ENCODE data around the gene TMEM270.
A peak's percentile ranks its signal among the peaks of the same experiment; 100 is the strongest.

Gene TMEM270

DNA sequence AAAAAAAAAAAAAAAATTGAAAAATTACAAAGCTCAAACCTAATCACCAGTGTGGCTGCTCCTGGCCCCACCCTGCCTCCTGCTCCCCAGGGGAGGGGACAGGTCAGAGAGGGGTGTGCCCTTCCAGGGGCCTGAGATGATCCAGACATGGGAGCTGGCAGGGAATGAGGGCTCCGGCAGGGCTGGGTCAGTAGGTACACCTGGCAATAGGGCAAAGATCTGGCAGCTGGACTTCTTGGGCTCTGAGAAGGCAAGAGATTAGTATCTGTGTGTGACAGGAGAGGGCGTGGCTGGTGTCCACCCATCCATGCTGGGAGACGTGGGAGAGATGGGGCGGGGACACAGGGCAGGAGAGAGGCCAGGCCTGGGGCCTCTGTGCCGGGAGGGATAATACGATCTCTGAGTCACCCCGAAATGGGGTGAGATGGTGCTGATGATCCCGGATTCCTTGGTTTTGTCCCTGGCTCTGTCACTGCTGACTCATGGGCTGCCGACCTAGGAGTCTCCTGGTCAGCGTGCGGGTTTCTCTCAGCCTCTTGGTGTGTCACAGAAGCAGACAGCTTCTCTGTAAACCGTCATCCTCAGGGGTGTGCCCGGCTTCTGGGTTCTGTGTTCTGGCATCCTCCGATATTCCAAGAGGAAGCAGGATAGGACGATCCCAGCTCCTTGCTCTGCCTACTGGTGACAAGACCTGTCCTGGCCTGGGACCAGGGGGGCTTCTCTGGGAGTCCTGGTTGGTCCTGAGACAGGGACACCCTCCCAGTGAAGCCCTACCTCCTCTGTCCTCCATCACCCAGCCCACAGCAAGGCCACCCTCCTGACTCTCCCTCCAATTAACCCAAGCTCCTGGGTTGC, 38.4 kb upstream of the TMEM270 start:
- Histone ChIP-seq H3K27me3 (replicated peaks in 2 of 5; ENCODE audit: control insufficient read depth in 4 of 5, insufficient read depth in 5 of 5, low read length in 4 of 5) (peaks cover 0 to 3% (median 2%) of the 10 kb centered on the region in 5 experiments), H3K36me3 (ENCODE audit: control insufficient read depth in 4 of 4, insufficient read depth in 4 of 4, low read length in 3 of 4) (no peaks in the 10 kb centered on the region), H3K4me1 (ENCODE audit: control extremely low read depth in 1 of 4, control insufficient read depth in 4 of 4, insufficient read depth in 4 of 4, low read length in 3 of 4) (peaks cover 5 to 19% (median 18%) of the 10 kb centered on the region in 4 experiments), H3K4me3 (ENCODE audit: control insufficient read depth in 1 of 7, extremely low read depth in 1 of 7, insufficient read depth in 4 of 7, low read depth in 2 of 7, low read length in 6 of 7) (no peak overlapping the region), H3K9me3 (ENCODE audit: control extremely low read depth in 1 of 5, control insufficient read depth in 4 of 5, insufficient read depth in 2 of 5, low read depth in 1 of 5, low read length in 4 of 5) (no peaks in the 10 kb centered on the region), H3K27ac (ENCODE audit: insufficient read depth in 1 of 2, low read depth in 1 of 2, low read length in 2 of 2, poor library complexity in 1 of 2, severe bottlenecking in 2 of 2) (no peak overlapping the region)
- no peak for DNase-seq
- 89% methylated on average over 14 of the region's 15 CpGs for WGBS (ENCODE audit: insufficient coverage)
- ChIA-PET CTCF (interaction anchor here (0.7 to 1.4 kb wide), 5 partner anchors 11 to 59 kb away, joined by 3 to 6 read pairs (median 4); no protein-coding TSS in a partner anchor), POLR2A (interaction anchor here (0.6 kb wide), 1 partner anchor 66 kb away, joined by 3 read pairs; no protein-coding TSS in a partner anchor)

DNA sequence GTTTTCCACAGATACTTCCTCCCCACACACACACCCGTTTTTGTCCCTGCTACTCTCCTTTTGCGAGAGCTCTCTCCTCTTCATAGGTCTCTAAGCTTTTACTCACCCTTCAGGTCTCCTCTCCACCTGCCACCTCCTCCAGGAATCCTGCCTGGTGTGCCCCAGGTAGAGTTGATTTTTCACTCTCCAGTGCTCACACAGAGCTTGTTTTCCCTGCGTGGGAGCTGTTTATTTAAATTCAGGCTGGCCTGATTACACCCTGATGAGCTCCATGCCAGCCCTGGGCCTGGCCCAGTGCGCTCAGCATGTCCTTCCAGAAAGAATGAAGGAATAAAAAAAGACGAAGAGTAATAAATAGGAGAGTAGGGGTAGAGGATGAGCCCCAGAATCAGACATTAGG, 37.7 kb upstream of the TMEM270 start:
- WGBS (ENCODE audit: insufficient coverage): 96% methylated on average over 5 of the region's 5 CpGs
- H3K4me1 ChIP-seq (ENCODE audit: control extremely low read depth in 1 of 4, control insufficient read depth in 4 of 4, insufficient read depth in 4 of 4, low read length in 3 of 4): peaks cover 5 to 26% (median 25%) of the 10 kb centered on the region in 4 experiments
- DNase-seq: no peak
- H3K36me3 ChIP-seq (ENCODE audit: control insufficient read depth in 4 of 4, insufficient read depth in 4 of 4, low read length in 3 of 4): no peaks in the 10 kb centered on the region
- H3K27me3 ChIP-seq (replicated peaks in 2 of 5; ENCODE audit: control insufficient read depth in 4 of 5, insufficient read depth in 5 of 5, low read length in 4 of 5): peaks cover 0 to 3% (median 2%) of the 10 kb centered on the region in 5 experiments
- H3K27ac ChIP-seq (ENCODE audit: insufficient read depth in 1 of 2, low read depth in 1 of 2, low read length in 2 of 2, poor library complexity in 1 of 2, severe bottlenecking in 2 of 2): no peak overlapping the region
- POLR2A ChIA-PET: no interaction called here
- CTCF ChIA-PET: interaction anchor here (0.7 to 1.4 kb wide), 3 partner anchors 11 to 26 kb away, joined by 3 to 6 read pairs (median 5); no protein-coding TSS in a partner anchor
- H3K9me3 ChIP-seq (ENCODE audit: control extremely low read depth in 1 of 5, control insufficient read depth in 4 of 5, insufficient read depth in 2 of 5, low read depth in 1 of 5, low read length in 4 of 5): no peaks in the 10 kb centered on the region
- no peak overlapping the region for H3K4me3 ChIP-seq (ENCODE audit: control insufficient read depth in 1 of 7, extremely low read depth in 1 of 7, insufficient read depth in 4 of 7, low read depth in 2 of 7, low read length in 6 of 7)

DNA sequence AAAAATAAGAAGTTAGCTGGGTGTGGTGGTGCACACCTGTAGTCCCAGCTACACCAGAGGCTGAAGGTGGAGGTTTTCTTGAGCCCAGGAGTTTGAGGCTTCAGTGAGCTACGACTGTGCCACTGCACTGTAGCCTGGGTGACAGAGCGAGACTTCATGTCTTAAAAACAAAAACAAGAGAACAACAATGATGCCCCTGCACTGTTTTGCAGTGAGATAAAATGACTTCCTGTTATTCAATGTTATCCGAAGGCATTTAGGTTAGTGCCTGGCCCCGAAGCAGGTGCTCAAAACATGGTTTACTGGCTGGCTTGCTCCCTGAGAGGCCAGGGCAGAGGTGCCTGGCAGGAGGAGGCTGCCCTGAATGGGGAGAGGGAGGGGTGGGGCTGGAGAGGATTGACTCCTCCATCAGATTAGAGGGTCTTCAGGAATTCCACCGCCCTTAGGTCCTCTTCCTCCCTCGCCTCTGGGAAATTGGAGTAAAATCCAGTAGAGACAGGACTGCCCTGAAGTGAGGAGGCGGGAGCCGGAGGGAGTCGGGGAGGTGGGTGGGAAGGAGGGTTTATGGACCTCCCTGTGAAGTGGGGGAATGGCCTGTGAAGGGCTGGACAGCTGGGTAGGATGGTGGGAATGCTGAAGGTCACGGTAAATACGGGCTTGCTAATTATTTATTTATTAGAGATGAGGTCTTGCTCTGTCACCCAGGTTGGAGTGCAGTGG, 36.9 kb upstream of the TMEM270 start:
- Histone ChIP-seq H3K4me1 (ENCODE audit: control extremely low read depth in 1 of 4, control insufficient read depth in 4 of 4, insufficient read depth in 4 of 4, low read length in 3 of 4) (peaks cover 5 to 32% (median 31%) of the 10 kb centered on the region in 4 experiments), H3K4me3 (ENCODE audit: control insufficient read depth in 1 of 7, extremely low read depth in 1 of 7, insufficient read depth in 4 of 7, low read depth in 2 of 7, low read length in 6 of 7) (no peak overlapping the region), H3K9me3 (ENCODE audit: control extremely low read depth in 1 of 5, control insufficient read depth in 4 of 5, insufficient read depth in 2 of 5, low read depth in 1 of 5, low read length in 4 of 5) (no peaks in the 10 kb centered on the region), H3K27me3 (replicated peaks in 2 of 5; ENCODE audit: control insufficient read depth in 4 of 5, insufficient read depth in 5 of 5, low read length in 4 of 5) (peaks cover 0 to 3% (median 2%) of the 10 kb centered on the region in 5 experiments), H3K27ac (ENCODE audit: insufficient read depth in 1 of 2, low read depth in 1 of 2, low read length in 2 of 2, poor library complexity in 1 of 2, severe bottlenecking in 2 of 2) (no peak overlapping the region), H3K36me3 (ENCODE audit: control insufficient read depth in 4 of 4, insufficient read depth in 4 of 4, low read length in 3 of 4) (no peaks in the 10 kb centered on the region)
- ChIA-PET CTCF (no interaction called here), POLR2A (no interaction called here)
- no peak for DNase-seq
- WGBS (ENCODE audit: insufficient coverage): 97% methylated on average over 8 of the region's 11 CpGs

DNA sequence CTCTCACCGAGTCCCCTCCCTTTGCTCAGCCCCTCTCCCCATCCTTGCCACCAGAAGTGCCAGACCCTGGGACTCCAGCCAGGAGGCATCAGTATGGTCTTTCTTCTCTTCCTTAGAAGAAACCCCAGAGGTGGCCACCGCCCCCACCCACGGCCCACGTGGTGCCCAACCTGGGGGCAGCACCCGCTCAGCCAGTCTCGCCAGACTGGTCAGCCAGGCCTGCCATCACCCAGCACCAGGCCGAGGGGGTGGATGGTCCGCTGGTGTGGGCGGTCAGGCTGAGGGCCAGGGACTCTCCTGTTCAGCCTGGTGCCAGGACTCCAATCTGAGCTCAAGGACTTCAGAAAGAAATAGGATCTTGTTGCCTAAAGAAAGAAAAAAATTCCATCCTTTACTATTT, 36.0 kb upstream of the TMEM270 start:
- POLR2A ChIA-PET: no interaction called here
- WGBS (ENCODE audit: insufficient coverage): 86% methylated on average over 6 of the region's 9 CpGs

DNA sequence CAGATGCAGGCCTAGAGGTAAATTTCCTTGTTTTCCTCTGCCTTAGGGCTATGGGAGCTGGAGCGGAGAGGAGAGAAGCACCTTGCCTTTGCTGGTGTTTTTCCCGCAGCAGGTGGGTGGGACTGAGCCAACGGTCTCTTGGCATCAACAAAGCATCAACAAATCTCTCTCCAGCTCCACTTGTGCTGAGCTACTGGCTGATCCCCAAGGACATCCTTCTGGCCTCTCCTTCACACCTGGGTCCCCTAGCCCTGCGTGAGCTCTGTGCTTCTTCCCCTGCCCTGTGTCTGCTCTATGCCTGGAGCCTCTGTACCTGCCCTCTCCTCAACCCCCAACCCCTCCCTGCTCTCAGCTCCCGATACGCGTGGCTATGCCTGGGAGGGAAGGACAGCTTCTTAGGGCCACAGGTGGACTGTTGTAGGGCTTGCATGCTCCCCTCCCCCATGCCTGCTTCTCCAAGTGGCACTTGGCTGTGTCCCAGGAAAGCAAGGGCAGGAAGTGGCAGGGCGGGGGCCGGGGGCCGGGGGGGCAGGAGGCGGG, 33.3 kb upstream of the TMEM270 start:
- 26% methylated on average over 3 of the region's 11 CpGs for WGBS (ENCODE audit: insufficient coverage)
- Histone ChIP-seq H3K27me3 (replicated peaks in 2 of 5; ENCODE audit: control insufficient read depth in 4 of 5, insufficient read depth in 5 of 5, low read length in 4 of 5) (peaks cover 0 to 10% (median 4%) of the 10 kb centered on the region in 5 experiments), H3K4me1 (ENCODE audit: control extremely low read depth in 1 of 4, control insufficient read depth in 4 of 4, insufficient read depth in 4 of 4, low read length in 3 of 4) (peaks cover 5 to 37% (median 32%) of the 10 kb centered on the region in 4 experiments), H3K9me3 (ENCODE audit: control extremely low read depth in 1 of 5, control insufficient read depth in 4 of 5, insufficient read depth in 2 of 5, low read depth in 1 of 5, low read length in 4 of 5) (no peaks in the 10 kb centered on the region), H3K27ac (ENCODE audit: insufficient read depth in 1 of 2, low read depth in 1 of 2, low read length in 2 of 2, poor library complexity in 1 of 2, severe bottlenecking in 2 of 2) (no peak overlapping the region), H3K4me3 (ENCODE audit: control insufficient read depth in 1 of 7, extremely low read depth in 1 of 7, insufficient read depth in 4 of 7, low read depth in 2 of 7, low read length in 6 of 7) (peak overlapping the region in 1 of 7 experiments; percentile 46), H3K36me3 (ENCODE audit: control insufficient read depth in 4 of 4, insufficient read depth in 4 of 4, low read length in 3 of 4) (no peaks in the 10 kb centered on the region)
- POLR2A ChIA-PET: no interaction called here
- CTCF ChIA-PET: interaction anchor here (1.0 to 3.8 kb wide), 11 partner anchors 14 to 573 kb away, joined by 3 to 23 read pairs (median 3); partner anchors contain the start of gene ABHD11
- peak in 2 of 3 donors; percentile 35 to 45 for DNase-seq

More for the DNA sequence above, 36.0 kb upstream of the TMEM270 start:
- CTCF ChIA-PET: interaction anchor here (0.5 to 3.8 kb wide), 4 partner anchors 26 to 97 kb away, joined by 3 to 16 read pairs (median 8); no protein-coding TSS in a partner anchor
- H3K27me3 ChIP-seq (replicated peaks in 2 of 5; ENCODE audit: control insufficient read depth in 4 of 5, insufficient read depth in 5 of 5, low read length in 4 of 5): peaks cover 0 to 7% (median 2%) of the 10 kb centered on the region in 5 experiments
- DNase-seq: no peak
- no peak overlapping the region for H3K27ac ChIP-seq (ENCODE audit: insufficient read depth in 1 of 2, low read depth in 1 of 2, low read length in 2 of 2, poor library complexity in 1 of 2, severe bottlenecking in 2 of 2)
- H3K4me3 ChIP-seq (ENCODE audit: control insufficient read depth in 1 of 7, extremely low read depth in 1 of 7, insufficient read depth in 4 of 7, low read depth in 2 of 7, low read length in 6 of 7): no peak overlapping the region
- H3K9me3 ChIP-seq (ENCODE audit: control extremely low read depth in 1 of 5, control insufficient read depth in 4 of 5, insufficient read depth in 2 of 5, low read depth in 1 of 5, low read length in 4 of 5): no peaks in the 10 kb centered on the region
- H3K4me1 ChIP-seq (ENCODE audit: control extremely low read depth in 1 of 4, control insufficient read depth in 4 of 4, insufficient read depth in 4 of 4, low read length in 3 of 4): peaks cover 5 to 37% (median 32%) of the 10 kb centered on the region in 4 experiments
- no peaks in the 10 kb centered on the region for H3K36me3 ChIP-seq (ENCODE audit: control insufficient read depth in 4 of 4, insufficient read depth in 4 of 4, low read length in 3 of 4)

DNA sequence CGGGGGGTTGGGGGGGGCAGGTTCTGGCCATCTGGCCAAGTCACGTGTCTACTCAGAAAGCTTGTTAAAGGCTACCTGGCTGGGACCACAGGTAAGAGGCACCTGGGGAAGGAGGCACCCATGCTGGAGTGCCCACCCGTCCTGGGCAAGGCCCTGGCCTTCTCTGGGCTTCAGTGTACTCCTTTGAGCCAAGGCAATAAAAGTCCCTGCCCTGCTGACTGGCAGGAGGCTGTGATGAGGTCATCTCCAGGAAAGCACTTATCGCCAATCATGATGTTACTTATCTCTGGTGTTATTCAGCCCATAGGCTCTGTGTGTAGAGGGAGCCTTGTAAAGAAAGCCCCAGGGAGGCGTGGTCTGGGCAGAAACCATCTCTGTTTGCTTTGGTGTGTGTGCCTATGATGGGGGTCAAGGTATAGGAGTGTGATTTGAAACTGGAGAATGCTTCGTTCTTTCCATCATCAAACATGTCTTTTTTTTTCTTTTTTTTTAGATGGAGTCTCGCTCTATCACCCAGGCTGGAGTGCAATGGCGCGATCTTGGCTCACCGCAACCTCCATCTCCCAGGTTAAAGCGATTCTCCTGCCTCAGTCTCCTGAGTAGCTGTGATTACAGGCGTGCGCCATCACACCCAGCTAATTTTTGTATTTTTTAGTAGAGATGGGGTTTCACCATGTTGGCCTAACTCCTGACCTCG, 32.7 kb upstream of the TMEM270 start:
- Histone ChIP-seq H3K36me3 (ENCODE audit: control insufficient read depth in 4 of 4, insufficient read depth in 4 of 4, low read length in 3 of 4) (no peaks in the 10 kb centered on the region), H3K4me3 (ENCODE audit: control insufficient read depth in 1 of 7, extremely low read depth in 1 of 7, insufficient read depth in 4 of 7, low read depth in 2 of 7, low read length in 6 of 7) (peak overlapping the region in 1 of 7 experiments; percentile 39), H3K4me1 (ENCODE audit: control extremely low read depth in 1 of 4, control insufficient read depth in 4 of 4, insufficient read depth in 4 of 4, low read length in 3 of 4) (peaks cover 5 to 37% (median 32%) of the 10 kb centered on the region in 4 experiments), H3K9me3 (ENCODE audit: control extremely low read depth in 1 of 5, control insufficient read depth in 4 of 5, insufficient read depth in 2 of 5, low read depth in 1 of 5, low read length in 4 of 5) (no peaks in the 10 kb centered on the region), H3K27ac (ENCODE audit: insufficient read depth in 1 of 2, low read depth in 1 of 2, low read length in 2 of 2, poor library complexity in 1 of 2, severe bottlenecking in 2 of 2) (no peak overlapping the region), H3K27me3 (replicated peaks in 2 of 5; ENCODE audit: control insufficient read depth in 4 of 5, insufficient read depth in 5 of 5, low read length in 4 of 5) (peaks cover 0 to 8% (median 4%) of the 10 kb centered on the region in 5 experiments)
- POLR2A ChIA-PET: no interaction called here
- CTCF ChIA-PET: interaction anchor here (1.0 to 3.8 kb wide), 7 partner anchors 16 to 221 kb away, joined by 3 to 23 read pairs (median 4); no protein-coding TSS in a partner anchor
- WGBS (ENCODE audit: insufficient coverage): 65% methylated on average over 6 of the region's 14 CpGs
- peak; percentile 28 to 71 (median 64) for DNase-seq
